GM21390 (cell line): ENCODE results near the gene HPRT1.

ENCODE experiments used
- ATAC-seq: cut with Tn5 transposase; IDR thresholded peaks from one replicate; pipeline ENCODE4 v1.9.1; 2021; ENCODE audit not compliant: unreplicated experiment

The HPRT1 gene

GRCh38 chrX:134541906-134542305 is 81.9 kb downstream of the HPRT1 start:
- no peak for ATAC-seq

- peak; percentile 54 for ATAC-seq
Observed at GRCh38 chrX:134542485-134542884, 82.5 kb downstream of the HPRT1 start.

- ATAC-seq: no peak
Observed at GRCh38 chrX:134543288-134543687, 83.3 kb downstream of the HPRT1 start.

- ATAC-seq: no peak
Observed at GRCh38 chrX:134544135-134544512, 84.2 kb downstream of the HPRT1 start.

- no peak for ATAC-seq
Observed at GRCh38 chrX:134544513-134545151, 84.7 kb downstream of the HPRT1 start.

- no peak for ATAC-seq
Observed at GRCh38 chrX:134545510-134545909, 85.5 kb downstream of the HPRT1 start.

- no peak for ATAC-seq
Observed at GRCh38 chrX:134546187-134546586, 86.2 kb downstream of the HPRT1 start.

GRCh38 chrX:134547047-134547679 is 87.2 kb downstream of the HPRT1 start:
- no peak for ATAC-seq

GRCh38 chrX:134548257-134549201 is 88.6 kb downstream of the HPRT1 start:
- ATAC-seq: no peak
